Measurements from ENCODE around the gene RFK. TPM values are rescaled to one million over a fixed set of nuclear protein-coding genes. Genes with fewer than 3 reads are reported as not detected.

RFK gene
- polyA plus RNA-seq (2013), result 90.5 and 91.8 TPM in 2 replicates

- peak within 1 kb of the TSS; percentile 100 for H3K14ac ChIP-seq (ENCODE audit: low read length)
- H2AK5ac ChIP-seq (ENCODE audit: low read length), result peak within 1 kb of the TSS; percentile 61
- DNase-seq, result peak; percentile 95 to 98
- peaks cover 0 to 4% of the 10 kb centered on the region in 2 experiments for H3K4me1 ChIP-seq (ENCODE audit: control insufficient read depth in 1 of 2, insufficient read depth in 2 of 2, low read length in 2 of 2)
- no CpG with 5 or more reads among the region's 81 CpGs for WGBS (ENCODE audit: extremely low coverage, insufficient coverage, insufficient read length)
- peak within 1 kb of the TSS; percentile 85 for H3K9ac ChIP-seq (ENCODE audit: low read length)
- peak within 1 kb of the TSS; percentile 99 for H4K8ac ChIP-seq (ENCODE audit: low read depth, low read length)
- H3K18ac ChIP-seq (ENCODE audit: low read length), result peak within 1 kb of the TSS; percentile 98
- peak within 1 kb of the TSS; percentile 95 for H2BK120ac ChIP-seq (ENCODE audit: insufficient read depth, low read length, poor library complexity)
- H2BK12ac ChIP-seq (ENCODE audit: low read length), result peak within 1 kb of the TSS; percentile 86
- H3K9me3 ChIP-seq (ENCODE audit: insufficient read depth, low read depth, low read length), result no peaks in the 10 kb centered on the region
- H4K12ac ChIP-seq (ENCODE audit: low read depth, low read length), result peak within 1 kb of the TSS; percentile 74
- peak within 1 kb of the TSS; percentile 88 for H3K4me2 ChIP-seq (ENCODE audit: low read length)
- H3K79me1 ChIP-seq (ENCODE audit: low read length), result peaks cover 17% of the 10 kb centered on the region
- H3K27me3 ChIP-seq (ENCODE audit: insufficient read depth, low read length), result no peaks in the 10 kb centered on the region
- peak within 1 kb of the TSS; percentile 95 for H4K91ac ChIP-seq (ENCODE audit: low read depth, low read length)
- peak within 1 kb of the TSS; percentile 94 for H3K4ac ChIP-seq (ENCODE audit: low read depth, low read length)
- peak within 1 kb of the TSS; percentile 40 for H3K23ac ChIP-seq (ENCODE audit: low read length)
- H3K36me3 ChIP-seq (ENCODE audit: control insufficient read depth in 1 of 2, insufficient read depth in 2 of 2, low read length in 2 of 2), result peaks cover 3 to 5% of the 10 kb centered on the region in 2 experiments
- H3K79me2 ChIP-seq (ENCODE audit: control insufficient read depth, insufficient read depth, low read length, poor library complexity), result peaks cover 10% of the 10 kb centered on the region
- peak within 1 kb of the TSS; percentile 99 for H2AFZ ChIP-seq (ENCODE audit: insufficient read depth, low read length, poor library complexity)
- peak within 1 kb of the TSS; percentile 98 for H2BK5ac ChIP-seq (ENCODE audit: low read depth, low read length, poor library complexity)
- H3K4me3 ChIP-seq (ENCODE audit: low read depth, low read length), result peak within 1 kb of the TSS; percentile 88
- H3K27ac ChIP-seq (ENCODE audit: low read depth, low read length), result peak within 1 kb of the TSS; percentile 97
These were observed at the start of gene RFK for GRCh38 chr9:76394195-76394959. RFK (minus strand) TSS chr9:76394426; CDS start chr9:76394171, 255 bp downstream.

- no peaks in the 10 kb centered on the region for H3K27me3 ChIP-seq (ENCODE audit: insufficient read depth, low read length)
- H3K14ac ChIP-seq (ENCODE audit: low read length), result no peak overlapping the region
- H3K23ac ChIP-seq (ENCODE audit: low read length), result no peak overlapping the region
- H3K18ac ChIP-seq (ENCODE audit: low read length), result no peak overlapping the region
- peaks cover 6% of the 10 kb centered on the region for H3K79me1 ChIP-seq (ENCODE audit: low read length)
- H2BK5ac ChIP-seq (ENCODE audit: low read depth, low read length, poor library complexity), result no peak overlapping the region
- H2BK120ac ChIP-seq (ENCODE audit: insufficient read depth, low read length, poor library complexity), result no peak overlapping the region
- H3K9me3 ChIP-seq (ENCODE audit: insufficient read depth, low read depth, low read length), result peaks cover 2% of the 10 kb centered on the region
- H3K4me2 ChIP-seq (ENCODE audit: low read length), result no peak overlapping the region
- H4K8ac ChIP-seq (ENCODE audit: low read depth, low read length), result no peak overlapping the region
- peaks cover 6 to 8% of the 10 kb centered on the region in 2 experiments for H3K4me1 ChIP-seq (ENCODE audit: control insufficient read depth in 1 of 2, insufficient read depth in 2 of 2, low read length in 2 of 2)
- H4K12ac ChIP-seq (ENCODE audit: low read depth, low read length), result no peak overlapping the region
- peak overlapping the region; percentile 5 for H3K27ac ChIP-seq (ENCODE audit: low read depth, low read length)
- H3K36me3 ChIP-seq (ENCODE audit: control insufficient read depth in 1 of 2, insufficient read depth in 2 of 2, low read length in 2 of 2), result peaks cover 0 to 2% of the 10 kb centered on the region in 2 experiments
- DNase-seq, result no peak
- no peak overlapping the region for H2AFZ ChIP-seq (ENCODE audit: insufficient read depth, low read length, poor library complexity)
- no peaks in the 10 kb centered on the region for H3K79me2 ChIP-seq (ENCODE audit: control insufficient read depth, insufficient read depth, low read length, poor library complexity)
- WGBS (ENCODE audit: extremely low coverage, insufficient coverage, insufficient read length), result no CpG with 5 or more reads among the region's 3 CpGs
- no peak overlapping the region for H2AK5ac ChIP-seq (ENCODE audit: low read length)
- H3K9ac ChIP-seq (ENCODE audit: low read length), result no peak overlapping the region
- no peak overlapping the region for H4K91ac ChIP-seq (ENCODE audit: low read depth, low read length)
- H3K4me3 ChIP-seq (ENCODE audit: low read depth, low read length), result no peak overlapping the region
- no peak overlapping the region for H2BK12ac ChIP-seq (ENCODE audit: low read length)
- H3K4ac ChIP-seq (ENCODE audit: low read depth, low read length), result no peak overlapping the region
These were observed 49.7 kb upstream of the RFK start for GRCh38 chr9:76443887-76444286.

GRCh38 chr9:76441551-76442322 is 47.5 kb upstream of the RFK start:
- Histone ChIP-seq H3K9ac (ENCODE audit: low read length) (no peak overlapping the region), H3K23ac (ENCODE audit: low read length) (no peak overlapping the region), H2BK5ac (ENCODE audit: low read depth, low read length, poor library complexity) (no peak overlapping the region), H4K91ac (ENCODE audit: low read depth, low read length) (peak overlapping the region; percentile 32), H3K18ac (ENCODE audit: low read length) (peak overlapping the region; percentile 25), H3K4me2 (ENCODE audit: low read length) (no peak overlapping the region), H3K4ac (ENCODE audit: low read depth, low read length) (no peak overlapping the region), H3K27me3 (ENCODE audit: insufficient read depth, low read length) (no peaks in the 10 kb centered on the region), H2BK120ac (ENCODE audit: insufficient read depth, low read length, poor library complexity) (no peak overlapping the region), H4K12ac (ENCODE audit: low read depth, low read length) (no peak overlapping the region), H3K79me2 (ENCODE audit: control insufficient read depth, insufficient read depth, low read length, poor library complexity) (no peaks in the 10 kb centered on the region), H2AFZ (ENCODE audit: insufficient read depth, low read length, poor library complexity) (no peak overlapping the region), H3K79me1 (ENCODE audit: low read length) (peaks cover 6% of the 10 kb centered on the region), H2BK12ac (ENCODE audit: low read length) (peak overlapping the region; percentile 42), H3K27ac (ENCODE audit: low read depth, low read length) (peak overlapping the region; percentile 77), H3K14ac (ENCODE audit: low read length) (no peak overlapping the region), H3K4me1 (ENCODE audit: control insufficient read depth in 1 of 2, insufficient read depth in 2 of 2, low read length in 2 of 2) (peaks cover 6 to 8% of the 10 kb centered on the region in 2 experiments), H4K8ac (ENCODE audit: low read depth, low read length) (no peak overlapping the region), H2AK5ac (ENCODE audit: low read length) (no peak overlapping the region), H3K36me3 (ENCODE audit: control insufficient read depth in 1 of 2, insufficient read depth in 2 of 2, low read length in 2 of 2) (peaks cover 0 to 2% of the 10 kb centered on the region in 2 experiments), H3K9me3 (ENCODE audit: insufficient read depth, low read depth, low read length) (peaks cover 2% of the 10 kb centered on the region), H3K4me3 (ENCODE audit: low read depth, low read length) (no peak overlapping the region)
- no peak for DNase-seq
- no CpG with 5 or more reads among the region's 10 CpGs for WGBS (ENCODE audit: extremely low coverage, insufficient coverage, insufficient read length)

DNA sequence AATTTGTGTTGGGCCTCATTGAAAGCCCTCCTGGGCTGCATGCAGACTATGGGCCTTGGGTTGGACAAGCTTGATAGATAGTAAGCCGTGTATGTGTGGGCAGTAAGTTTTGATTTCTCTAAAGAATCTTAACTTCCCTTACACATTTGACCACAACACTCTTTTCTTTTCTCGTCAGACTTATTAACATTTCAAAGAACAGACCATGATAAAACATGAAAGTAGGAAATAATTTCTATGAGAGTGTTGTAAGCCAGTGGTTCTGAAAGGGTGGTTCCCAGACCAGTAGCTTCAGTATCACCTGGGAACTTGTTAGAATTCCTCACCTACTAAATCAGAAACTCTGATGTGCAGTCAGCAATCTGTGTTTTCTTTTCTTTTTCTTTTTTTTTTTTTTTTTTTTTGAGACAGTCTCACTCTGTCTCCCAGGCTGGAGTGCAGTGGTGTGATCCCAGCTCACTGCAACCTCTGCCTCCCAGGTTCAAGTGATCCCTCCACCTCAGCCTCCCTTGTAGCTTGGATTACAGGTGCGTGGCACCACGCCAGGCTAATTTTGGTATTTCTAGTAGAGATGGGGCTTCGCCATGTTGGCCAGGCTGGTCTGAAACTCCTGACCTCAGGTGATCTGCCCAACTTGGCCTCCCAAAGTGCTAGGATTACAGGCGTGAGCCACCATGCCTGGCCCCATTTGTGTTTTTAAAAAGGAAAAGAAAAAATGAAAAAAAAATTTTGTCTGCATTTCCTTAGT is 44.8 kb upstream of the RFK start:
- no peak overlapping the region for H2BK120ac ChIP-seq (ENCODE audit: insufficient read depth, low read length, poor library complexity)
- H3K79me2 ChIP-seq (ENCODE audit: control insufficient read depth, insufficient read depth, low read length, poor library complexity), result no peaks in the 10 kb centered on the region
- H3K18ac ChIP-seq (ENCODE audit: low read length), result no peak overlapping the region
- H3K27ac ChIP-seq (ENCODE audit: low read depth, low read length), result no peak overlapping the region
- no peak overlapping the region for H3K4me2 ChIP-seq (ENCODE audit: low read length)
- no CpG with 5 or more reads among the region's 6 CpGs for WGBS (ENCODE audit: extremely low coverage, insufficient coverage, insufficient read length)
- H4K91ac ChIP-seq (ENCODE audit: low read depth, low read length), result peak overlapping the region; percentile 40
- H2AFZ ChIP-seq (ENCODE audit: insufficient read depth, low read length, poor library complexity), result no peak overlapping the region
- peaks cover 4% of the 10 kb centered on the region for H3K79me1 ChIP-seq (ENCODE audit: low read length)
- peaks cover 0 to 2% of the 10 kb centered on the region in 2 experiments for H3K36me3 ChIP-seq (ENCODE audit: control insufficient read depth in 1 of 2, insufficient read depth in 2 of 2, low read length in 2 of 2)
- H4K8ac ChIP-seq (ENCODE audit: low read depth, low read length), result no peak overlapping the region
- DNase-seq, result no peak
- H3K9me3 ChIP-seq (ENCODE audit: insufficient read depth, low read depth, low read length), result peaks cover 2% of the 10 kb centered on the region
- H3K4me1 ChIP-seq (ENCODE audit: control insufficient read depth in 1 of 2, insufficient read depth in 2 of 2, low read length in 2 of 2), result peaks cover 2 to 5% of the 10 kb centered on the region in 2 experiments
- H3K4ac ChIP-seq (ENCODE audit: low read depth, low read length), result no peak overlapping the region
- no peak overlapping the region for H3K14ac ChIP-seq (ENCODE audit: low read length)
- H2AK5ac ChIP-seq (ENCODE audit: low read length), result no peak overlapping the region
- no peak overlapping the region for H3K23ac ChIP-seq (ENCODE audit: low read length)
- no peaks in the 10 kb centered on the region for H3K27me3 ChIP-seq (ENCODE audit: insufficient read depth, low read length)
- H3K4me3 ChIP-seq (ENCODE audit: low read depth, low read length), result no peak overlapping the region
- H4K12ac ChIP-seq (ENCODE audit: low read depth, low read length), result no peak overlapping the region
- no peak overlapping the region for H2BK5ac ChIP-seq (ENCODE audit: low read depth, low read length, poor library complexity)
- no peak overlapping the region for H3K9ac ChIP-seq (ENCODE audit: low read length)
- no peak overlapping the region for H2BK12ac ChIP-seq (ENCODE audit: low read length)
